Neural cell (in vitro differentiated cells): Measurements from ENCODE around the gene MTA1. TPM values are rescaled to one million over a fixed set of nuclear protein-coding genes. Genes with fewer than 3 reads are reported as not detected.

Experiments
- H2AFZ ChIP-seq: fragments of 200-600, 300-800 bp; sonication (generic), shearing (Covaris generic); 2 replicates; pipeline ENCODE4 v1.6.0; 2014; ENCODE audit warnings: low read depth, mild to moderate bottlenecking, antibody characterized with exemption, low read length, moderate library complexity
- H3F3A ChIP-seq: fragments of 200-600 bp; shearing (Covaris generic); 2 replicates; pipeline ENCODE4 v1.6.1; 2016; ENCODE audit warnings: mild to moderate bottlenecking, moderate library complexity, mixed read lengths, antibody characterized with exemption, low read length; ENCODE audit not compliant: insufficient read depth, poor library complexity, severe bottlenecking
- H3K27ac ChIP-seq: fragments of 200-600, 300-800 bp; sonication (generic), shearing (Covaris generic); 2 replicates; pipeline ENCODE4 v1.5.1; 2014; ENCODE audit warnings: mild to moderate bottlenecking, low read length, moderate library complexity
- H3K27me3 ChIP-seq: fragments of 300-800, 200-600 bp; sonication (generic), shearing (Covaris generic); 2 replicates; pipeline ENCODE4 v1.6.0; 2014; ENCODE audit warnings: mild to moderate bottlenecking, low read depth, low read length, moderate library complexity; ENCODE audit not compliant: insufficient read depth
- H3K36me3 ChIP-seq: fragments of 300-800, 200-600 bp; sonication (generic), shearing (Covaris generic); 2 replicates; pipeline ENCODE4 v1.5.1; 2014; ENCODE audit warnings: mild to moderate bottlenecking, antibody characterized with exemption, low read length, moderate library complexity; ENCODE audit not compliant: insufficient read depth
- H3K4me2 ChIP-seq: fragments of 300-800, 200-600 bp; sonication (generic), shearing (Covaris generic); 2 replicates; pipeline ENCODE4 v1.6.0; 2014; ENCODE audit warnings: mild to moderate bottlenecking, low read length
- H3K4me3 ChIP-seq: fragments of 300-800, 200-600 bp; sonication (generic), shearing (Covaris generic); 2 replicates; pipeline ENCODE4 v1.5.1; 2014; ENCODE audit warnings: mild to moderate bottlenecking, low read length, moderate library complexity
- H3K79me2 ChIP-seq: fragments of 200-600 bp; shearing (Covaris generic); replicated peaks from 2 replicates; pipeline ENCODE4 v1.6.0; 2014; ENCODE audit warnings: mild to moderate bottlenecking, low read length, moderate library complexity; ENCODE audit not compliant: insufficient read depth
- H3K9ac ChIP-seq: fragments of 300-800, 200-600 bp; sonication (generic), shearing (Covaris generic); 2 replicates; pipeline ENCODE4 v1.6.1; 2016; ENCODE audit warnings: mild to moderate bottlenecking, low read length, mixed read lengths
- H3K9me2 ChIP-seq: fragments of 200-600 bp; shearing (Covaris generic); 2 replicates; pipeline ENCODE4 v1.6.1; 2016; ENCODE audit warnings: mild to moderate bottlenecking, low read length, mixed read lengths; ENCODE audit not compliant: insufficient read depth
- H3K9me3 ChIP-seq: fragments of 200-600, 300-800 bp; sonication (generic), shearing (Covaris generic); 2 replicates; pipeline ENCODE4 v1.6.1; 2016; ENCODE audit warnings: mild to moderate bottlenecking, mixed run types, low read length, moderate library complexity, mixed read lengths
- H4K20me1 ChIP-seq: fragments of 200-600 bp; shearing (Covaris generic); 2 replicates; pipeline ENCODE4 v1.6.1; 2016; ENCODE audit warnings: mild to moderate bottlenecking, mixed run types; ENCODE audit not compliant: insufficient read depth
- EP300 ChIP-seq: fragments of 450-650 bp; conservative IDR thresholded peaks from 2 replicates; pipeline ENCODE4 v1.6.1; 2014; ENCODE audit warnings: antibody characterized with exemption, mild to moderate bottlenecking, moderate library complexity; ENCODE audit not compliant: poor library complexity, severe bottlenecking
- EZH2 ChIP-seq: fragments of 200-600, 300-800 bp; shearing (Covaris generic), sonication (generic); IDR thresholded peaks from 2 replicates; pipeline ENCODE4 v1.6.1; 2014; ENCODE audit warnings: antibody characterized with exemption, low read length, borderline replicate concordance, mild to moderate bottlenecking; ENCODE audit not compliant: insufficient read depth, poor library complexity, severe bottlenecking
- MXI1 ChIP-seq: fragments of 450-650 bp; conservative IDR thresholded peaks from 2 replicates; pipeline ENCODE4 v1.6.1; 2014; ENCODE audit warnings: antibody characterized with exemption, mild to moderate bottlenecking; ENCODE audit not compliant: poor library complexity, severe bottlenecking
- POLR2AphosphoS5 ChIP-seq: IDR thresholded peaks from 2 replicates; pipeline ENCODE4 v1.6.1; 2012
- RAD21 ChIP-seq: fragments of 450-650 bp; conservative IDR thresholded peaks from 2 replicates; pipeline ENCODE4 v1.6.1; 2014; ENCODE audit warnings: antibody characterized with exemption, mild to moderate bottlenecking, moderate library complexity
- REST ChIP-seq: IDR thresholded peaks from 2 replicates; pipeline ENCODE4 v1.6.1; 2012; ENCODE audit warnings: borderline replicate concordance
- SMC3 ChIP-seq: fragments of 450-650 bp; conservative IDR thresholded peaks from 2 replicates; pipeline ENCODE4 v1.6.1; 2014; ENCODE audit warnings: antibody characterized with exemption, mild to moderate bottlenecking, moderate library complexity; ENCODE audit not compliant: poor library complexity
- TAF1 ChIP-seq: IDR thresholded peaks from 2 replicates; pipeline ENCODE4 v1.6.1; 2012; ENCODE audit warnings: low read depth
- polyA plus RNA-seq: library from polyadenylated mRNA; depleted of rRNA; stranded (reverse); fragments of >200 nt; gene quantifications from 2 replicates; pipeline ENCODE4 v1.2.3, GENCODE V29; 2014
- TF ChIP-seq, protein P1 (sequence below): fragments of 450-650 bp; IDR thresholded peaks from 2 replicates; pipeline ENCODE4 v1.5.1; 2014; ENCODE audit warnings: antibody characterized with exemption, mild to moderate bottlenecking, moderate library complexity; ENCODE audit not compliant: poor library complexity, severe bottlenecking

Gene MTA1
- polyA plus RNA-seq, 1 donor from 2014 or later: 94.0 TPM

DNA sequence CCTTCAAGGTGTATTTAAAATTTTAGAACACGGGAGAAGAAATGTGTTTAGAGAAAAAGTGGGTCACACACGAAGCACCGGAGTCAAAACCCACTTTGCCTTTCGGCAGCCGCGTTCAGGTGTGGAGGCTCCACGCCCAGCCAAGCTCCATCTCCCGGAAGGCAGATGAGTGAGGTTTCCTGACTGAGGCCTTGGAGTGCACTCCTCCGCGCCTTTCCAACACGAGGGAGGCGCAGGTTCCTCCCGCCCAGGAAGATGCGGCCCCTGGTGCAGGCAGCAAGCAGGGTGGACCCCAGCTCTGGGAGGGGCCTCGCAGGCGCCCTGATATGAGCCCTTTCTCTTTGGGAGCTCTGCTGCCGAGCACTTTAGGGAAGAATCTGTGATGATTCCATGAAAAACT is 22.5 kb downstream of the MTA1 start:
- TF ChIP-seq EP300 (no peak), MXI1 (no peak)
- Histone ChIP-seq H2AFZ (no peak overlapping the region), H3K4me2 (no peak overlapping the region), H3K9me2 (no peaks in the 10 kb centered on the region), H3K27ac (no peak overlapping the region), H3K79me2 (peaks cover 4% of the 10 kb centered on the region), H3K36me3 (no peaks in the 10 kb centered on the region), H3F3A (no peaks in the 10 kb centered on the region), H4K20me1 (peaks cover 3% of the 10 kb centered on the region), H3K27me3 (no peaks in the 10 kb centered on the region), H3K9me3 (no peaks in the 10 kb centered on the region), H3K9ac (no peak overlapping the region), H3K4me3 (no peak overlapping the region)

- H3K27ac ChIP-seq: no peak overlapping the region
- peaks cover 3% of the 10 kb centered on the region for H4K20me1 ChIP-seq
- H3K27me3 ChIP-seq: no peaks in the 10 kb centered on the region
- no peaks in the 10 kb centered on the region for H3K9me3 ChIP-seq
- no peak overlapping the region for H3K9ac ChIP-seq
- H3K9me2 ChIP-seq: no peaks in the 10 kb centered on the region
- TF ChIP-seq POLR2AphosphoS5: no peak
- no peak for TF ChIP-seq RAD21
- TF ChIP-seq, protein P1, sequence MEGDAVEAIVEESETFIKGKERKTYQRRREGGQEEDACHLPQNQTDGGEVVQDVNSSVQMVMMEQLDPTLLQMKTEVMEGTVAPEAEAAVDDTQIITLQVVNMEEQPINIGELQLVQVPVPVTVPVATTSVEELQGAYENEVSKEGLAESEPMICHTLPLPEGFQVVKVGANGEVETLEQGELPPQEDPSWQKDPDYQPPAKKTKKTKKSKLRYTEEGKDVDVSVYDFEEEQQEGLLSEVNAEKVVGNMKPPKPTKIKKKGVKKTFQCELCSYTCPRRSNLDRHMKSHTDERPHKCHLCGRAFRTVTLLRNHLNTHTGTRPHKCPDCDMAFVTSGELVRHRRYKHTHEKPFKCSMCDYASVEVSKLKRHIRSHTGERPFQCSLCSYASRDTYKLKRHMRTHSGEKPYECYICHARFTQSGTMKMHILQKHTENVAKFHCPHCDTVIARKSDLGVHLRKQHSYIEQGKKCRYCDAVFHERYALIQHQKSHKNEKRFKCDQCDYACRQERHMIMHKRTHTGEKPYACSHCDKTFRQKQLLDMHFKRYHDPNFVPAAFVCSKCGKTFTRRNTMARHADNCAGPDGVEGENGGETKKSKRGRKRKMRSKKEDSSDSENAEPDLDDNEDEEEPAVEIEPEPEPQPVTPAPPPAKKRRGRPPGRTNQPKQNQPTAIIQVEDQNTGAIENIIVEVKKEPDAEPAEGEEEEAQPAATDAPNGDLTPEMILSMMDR: no peak
- no peak for TF ChIP-seq TAF1
- no peak for TF ChIP-seq EZH2
- TF ChIP-seq EP300: no peak
- no peak for TF ChIP-seq SMC3
- no peak for TF ChIP-seq MXI1
- no peak for TF ChIP-seq REST
- no peaks in the 10 kb centered on the region for H3K79me2 ChIP-seq
- H3K4me3 ChIP-seq: no peak overlapping the region
- no peaks in the 10 kb centered on the region for H3F3A ChIP-seq
- H3K4me2 ChIP-seq: no peak overlapping the region
- H3K36me3 ChIP-seq: no peaks in the 10 kb centered on the region
- no peak overlapping the region for H2AFZ ChIP-seq
Observed at GRCh38 chr14:105442834-105443233, 23.2 kb downstream of the MTA1 start.

- Histone ChIP-seq H3K9me3 (no peaks in the 10 kb centered on the region), H3F3A (no peaks in the 10 kb centered on the region), H3K27me3 (no peaks in the 10 kb centered on the region), H3K9ac (no peak overlapping the region), H3K79me2 (no peaks in the 10 kb centered on the region), H4K20me1 (no peaks in the 10 kb centered on the region), H3K27ac (no peak overlapping the region), H2AFZ (no peak overlapping the region), H3K4me2 (no peak overlapping the region), H3K4me3 (no peak overlapping the region), H3K36me3 (no peaks in the 10 kb centered on the region), H3K9me2 (no peaks in the 10 kb centered on the region)
- no peak for TF ChIP-seq MXI1
- TF ChIP-seq RAD21: no peak
- no peak for TF ChIP-seq SMC3
- TF ChIP-seq, protein P1: no peak
- no peak for TF ChIP-seq EP300
- TF ChIP-seq TAF1: no peak
- TF ChIP-seq REST: no peak
- no peak for TF ChIP-seq POLR2AphosphoS5
- TF ChIP-seq EZH2: no peak
Observed at GRCh38 chr14:105444859-105445258, 25.2 kb downstream of the MTA1 start.
